Measurements from ENCODE around the gene IDH2. TPM values are rescaled to one million over a fixed set of nuclear protein-coding genes. Genes with fewer than 3 reads are reported as not detected.

Gene IDH2
- total and polyA plus RNA-seq, 2 donors (not counting 3 experiments of a cell fraction or from before 2014, with no cell fraction given), result 123 to 127 TPM

DNA sequence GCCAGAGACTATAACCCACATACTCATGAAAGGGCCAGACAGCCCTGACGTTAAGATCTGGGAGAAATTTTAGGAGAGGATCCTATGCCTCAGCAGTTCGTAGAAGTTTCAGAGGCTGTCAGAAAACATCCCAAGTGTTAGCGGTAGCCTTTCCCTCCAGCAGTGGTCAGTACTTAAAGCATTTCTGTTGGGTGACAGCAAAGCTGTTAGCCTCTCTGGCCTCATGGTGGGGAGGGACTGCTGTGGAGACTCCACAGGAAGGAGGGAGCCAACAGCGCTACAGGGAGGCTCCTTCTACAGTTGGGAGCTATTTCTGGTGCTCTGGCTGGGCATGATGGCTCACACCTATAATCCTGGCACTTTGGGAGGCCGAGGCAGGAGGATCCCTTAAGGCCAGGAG is 27.4 kb downstream of the IDH2 start:
- dilution Hi-C loops (cut with MboI; ENCODE audit: extremely low pct_ligation_motif_present, low sequenced_read_pairs), result no loop called here
- H4K20me1 ChIP-seq (replicated peaks; ENCODE audit: control insufficient read depth, extremely low read depth, insufficient read depth, low read length), result no peaks in the 10 kb centered on the region
- CTCF ChIA-PET, result interaction anchor here (0.8 to 1.5 kb wide), 4 partner anchors 12 to 335 kb away, joined by 3 to 5 read pairs (median 4); no protein-coding TSS in a partner anchor
- no peaks in the 10 kb centered on the region for H3K9me3 ChIP-seq (replicated peaks; ENCODE audit: control insufficient read depth, insufficient read depth, low read length)
- no peak overlapping the region for H3K27ac ChIP-seq (ENCODE audit: insufficient read depth, low read depth, low read length)
- H3K36me3 ChIP-seq (ENCODE audit: control insufficient read depth in 2 of 2, extremely low read depth in 1 of 2, insufficient read depth in 2 of 2, low read length in 2 of 2), result peaks cover 2 to 24% of the 10 kb centered on the region in 2 experiments
- POLR2A ChIA-PET, result no interaction called here
- no peaks in the 10 kb centered on the region for H3K27me3 ChIP-seq (ENCODE audit: control insufficient read depth in 2 of 2, insufficient read depth in 2 of 2, low read length in 2 of 2)
- no peaks in the 10 kb centered on the region for H3K4me1 ChIP-seq (ENCODE audit: control insufficient read depth, extremely low read depth, insufficient read depth, low read length)
- TF ChIP-seq JUN (IDR thresholded peaks at IDR 0.05; ENCODE audit: borderline replicate concordance, insufficient read depth, insufficient read length, low read depth), result no peak
- no peak for TF ChIP-seq POLR2AphosphoS5 (IDR thresholded peaks at IDR 0.05; ENCODE audit: insufficient read depth, low read depth, low read length)
- no peak for TF ChIP-seq GATA2 (IDR thresholded peaks at IDR 0.05; ENCODE audit: insufficient read depth, insufficient read length, low read depth, low read length)
- no peak for TF ChIP-seq POLR2A (IDR thresholded peaks at IDR 0.05; ENCODE audit: low read depth, low read length)
- TF ChIP-seq EZH2 (IDR thresholded peaks at IDR 0.05; ENCODE audit: borderline replicate concordance, low read depth, low read length, severe bottlenecking), result no peak
- no peak for TF ChIP-seq MYC (IDR thresholded peaks at IDR 0.05; ENCODE audit: low read depth, low read length)
- TF ChIP-seq FOS (IDR thresholded peaks at IDR 0.05; ENCODE audit: borderline replicate concordance, insufficient read depth, low read length), result no peak
- TF ChIP-seq, protein P1, sequence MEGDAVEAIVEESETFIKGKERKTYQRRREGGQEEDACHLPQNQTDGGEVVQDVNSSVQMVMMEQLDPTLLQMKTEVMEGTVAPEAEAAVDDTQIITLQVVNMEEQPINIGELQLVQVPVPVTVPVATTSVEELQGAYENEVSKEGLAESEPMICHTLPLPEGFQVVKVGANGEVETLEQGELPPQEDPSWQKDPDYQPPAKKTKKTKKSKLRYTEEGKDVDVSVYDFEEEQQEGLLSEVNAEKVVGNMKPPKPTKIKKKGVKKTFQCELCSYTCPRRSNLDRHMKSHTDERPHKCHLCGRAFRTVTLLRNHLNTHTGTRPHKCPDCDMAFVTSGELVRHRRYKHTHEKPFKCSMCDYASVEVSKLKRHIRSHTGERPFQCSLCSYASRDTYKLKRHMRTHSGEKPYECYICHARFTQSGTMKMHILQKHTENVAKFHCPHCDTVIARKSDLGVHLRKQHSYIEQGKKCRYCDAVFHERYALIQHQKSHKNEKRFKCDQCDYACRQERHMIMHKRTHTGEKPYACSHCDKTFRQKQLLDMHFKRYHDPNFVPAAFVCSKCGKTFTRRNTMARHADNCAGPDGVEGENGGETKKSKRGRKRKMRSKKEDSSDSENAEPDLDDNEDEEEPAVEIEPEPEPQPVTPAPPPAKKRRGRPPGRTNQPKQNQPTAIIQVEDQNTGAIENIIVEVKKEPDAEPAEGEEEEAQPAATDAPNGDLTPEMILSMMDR (IDR thresholded peaks at IDR 0.05; ENCODE audit: extremely low read depth in 1 of 2, insufficient read depth in 1 of 2, low read depth in 1 of 2, low read length in 2 of 2), result no peak
- TF ChIP-seq, protein P2, sequence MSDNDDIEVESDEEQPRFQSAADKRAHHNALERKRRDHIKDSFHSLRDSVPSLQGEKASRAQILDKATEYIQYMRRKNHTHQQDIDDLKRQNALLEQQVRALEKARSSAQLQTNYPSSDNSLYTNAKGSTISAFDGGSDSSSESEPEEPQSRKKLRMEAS (IDR thresholded peaks at IDR 0.05; ENCODE audit: insufficient read depth, insufficient read length), result no peak
- no peaks in the 10 kb centered on the region for H3K9me1 ChIP-seq (replicated peaks; ENCODE audit: control insufficient read depth, extremely low read depth, insufficient read depth, low read length)
- no peak overlapping the region for H2AFZ ChIP-seq (ENCODE audit: low read depth, low read length)
- H3K9ac ChIP-seq (replicated peaks; ENCODE audit: extremely low read depth, insufficient read depth, low read length), result no peak overlapping the region
- H3K4me3 ChIP-seq (replicated peaks in 1 of 3; ENCODE audit: insufficient read depth in 1 of 3, low read depth in 1 of 3, low read length in 3 of 3), result no peak overlapping the region
- BruUV-seq (replicated peaks), result no TSS peak
- FAIRE-seq, result no peak
- no peak for DNase-seq (ENCODE audit: low read depth, low spot score)
- no peak overlapping the region for H3K4me2 ChIP-seq (ENCODE audit: insufficient read depth, low read length)
- H3K79me2 ChIP-seq (ENCODE audit: control insufficient read depth, insufficient read depth, low read length), result no peaks in the 10 kb centered on the region
- intact Hi-C loops (cut with micrococcal nuclease), result loop anchor here (5.0 kb wide), 1 partner anchor 163 kb away; the partner anchor contains the start of gene ARPIN

Measured in endothelial cell of umbilical vein (primary cell).